IPS-18c (cell line): Measurements from ENCODE around the gene DLGAP5.

Experiments
- H3K4me3 ChIP-seq: 2 replicates; pipeline ENCODE4 v1.7.0; 2013; ENCODE audit warnings: low read depth, mild to moderate bottlenecking, low read length, moderate library complexity; ENCODE audit not compliant: insufficient read depth
- H3K9me3 ChIP-seq: one replicate; pipeline ENCODE4 v1.6.1; 2013; ENCODE audit warnings: mild to moderate bottlenecking, low read length, moderate library complexity; ENCODE audit not compliant: control insufficient read depth, insufficient read depth

Gene DLGAP5

GRCh38 chr14:55191203-55192053 is at the start of gene DLGAP5:
Gene DLGAP5, minus strand, starts transcription at chr14:55191585. Its CDS starts 2,406 bp downstream, at chr14:55189179.
- Histone ChIP-seq H3K4me3 (peak within 1 kb of the TSS; percentile 64), H3K9me3 (peaks cover 4% of the 10 kb centered on the region)

- no peak overlapping the region; the same call in 1 of the 2 replicates for H3K4me3 ChIP-seq
Measured at GRCh38 chr14:55240526-55241178, 49.3 kb upstream of the DLGAP5 start.

GRCh38 chr14:55239320-55239719 is 47.9 kb upstream of the DLGAP5 start:
- Histone ChIP-seq H3K4me3 (no peak overlapping the region), H3K9me3 (no peaks in the 10 kb centered on the region)

More at GRCh38 chr14:55240526-55241178, 49.3 kb upstream of the DLGAP5 start:
- H3K9me3 ChIP-seq: no peaks in the 10 kb centered on the region

GRCh38 chr14:55238019-55238680 is 46.8 kb upstream of the DLGAP5 start:
- H3K9me3 ChIP-seq: no peaks in the 10 kb centered on the region
- no peak overlapping the region for H3K4me3 ChIP-seq

- Histone ChIP-seq H3K4me3 (no peak overlapping the region), H3K9me3 (no peaks in the 10 kb centered on the region)
Measured at GRCh38 chr14:55233591-55233990, 42.2 kb upstream of the DLGAP5 start.

GRCh38 chr14:55228261-55228660 is 36.9 kb upstream of the DLGAP5 start:
- Histone ChIP-seq H3K9me3 (no peaks in the 10 kb centered on the region), H3K4me3 (no peak overlapping the region)

GRCh38 chr14:55223364-55223763 is 32.0 kb upstream of the DLGAP5 start:
- no peak overlapping the region for H3K4me3 ChIP-seq
- H3K9me3 ChIP-seq: no peaks in the 10 kb centered on the region

- no peak overlapping the region for H3K4me3 ChIP-seq
- H3K9me3 ChIP-seq: no peaks in the 10 kb centered on the region
Measured at GRCh38 chr14:55221968-55222367, 30.6 kb upstream of the DLGAP5 start.

- Histone ChIP-seq H3K9me3 (no peaks in the 10 kb centered on the region), H3K4me3 (no peak overlapping the region)
Measured at GRCh38 chr14:55221186-55221585, 29.8 kb upstream of the DLGAP5 start.

GRCh38 chr14:55220230-55220629 is 28.8 kb upstream of the DLGAP5 start:
- no peaks in the 10 kb centered on the region for H3K9me3 ChIP-seq
- H3K4me3 ChIP-seq: no peak overlapping the region

- no peak overlapping the region for H3K4me3 ChIP-seq
- H3K9me3 ChIP-seq: no peaks in the 10 kb centered on the region
Measured at GRCh38 chr14:55212634-55213033, 21.2 kb upstream of the DLGAP5 start.

- Histone ChIP-seq H3K9me3 (no peaks in the 10 kb centered on the region), H3K4me3 (no peak overlapping the region)
Measured at GRCh38 chr14:55207832-55208231, 16.4 kb upstream of the DLGAP5 start.

- no peaks in the 10 kb centered on the region for H3K9me3 ChIP-seq
- H3K4me3 ChIP-seq: no peak overlapping the region
Measured at GRCh38 chr14:55206175-55206693, 14.8 kb upstream of the DLGAP5 start.

GRCh38 chr14:55201219-55202101 is 10.1 kb upstream of the DLGAP5 start:
- H3K4me3 ChIP-seq: no peak overlapping the region
- no peaks in the 10 kb centered on the region for H3K9me3 ChIP-seq

- Histone ChIP-seq H3K4me3 (no peak overlapping the region), H3K9me3 (no peaks in the 10 kb centered on the region)
Measured at GRCh38 chr14:55200651-55201050, 9.3 kb upstream of the DLGAP5 start.

GRCh38 chr14:55198749-55199148 is 7.4 kb upstream of the DLGAP5 start:
- H3K4me3 ChIP-seq: no peak overlapping the region
- H3K9me3 ChIP-seq: no peaks in the 10 kb centered on the region
